Cardiac muscle cell (in vitro differentiated cells and primary cell): ENCODE data around the gene SPATA4. TPM values are rescaled to one million over a fixed set of nuclear protein-coding genes. Genes with fewer than 3 reads are reported as not detected.

Experiments
- DNase-seq, 2 donors: peaks; one replicate each; pipeline versions ENCODE4 v3.0.0 to v3.0.0-alpha.2; 2010 to 2017; ENCODE audit warnings: low read depth in 1 of 2, low spot score in 1 of 2
- H3K27ac ChIP-seq: fragments of 200-600 bp; sonication (generic); 2 replicates; pipeline ENCODE4 v1.5.1; 2016
- H3K27me3 ChIP-seq: fragments of 200-600 bp; sonication (generic); 2 replicates; pipeline ENCODE4 v1.6.0; 2016; ENCODE audit warnings: control low read depth
- H3K36me3 ChIP-seq: fragments of 200-600 bp; sonication (generic); 2 replicates; pipeline ENCODE4 v1.5.1; 2016; ENCODE audit warnings: control low read depth
- H3K4me1 ChIP-seq: fragments of 200-600 bp; sonication (generic); 2 replicates; pipeline ENCODE4 v1.8.1; 2017; ENCODE audit warnings: low read depth, mild to moderate bottlenecking, mixed run types
- H3K4me3 ChIP-seq: fragments of 200-600 bp; sonication (generic); 2 replicates; pipeline ENCODE4 v1.5.1; 2016; ENCODE audit warnings: mild to moderate bottlenecking
- H3K9me3 ChIP-seq: fragments of 200-600 bp; sonication (generic); 2 replicates; pipeline ENCODE4 v1.5.1; 2017; ENCODE audit warnings: low read depth, mild to moderate bottlenecking, control low read depth
- CTCF ChIP-seq: IDR thresholded peaks from 2 replicates; pipeline ENCODE4 v1.5.1; 2012; ENCODE audit warnings: low read depth, mild to moderate bottlenecking, low read length
- polyA plus RNA-seq: library from polyadenylated mRNA; unstranded; fragments of >200 nt; fragmentation: Nextera tagmentation; extraction: Ambion mirVana; gene quantifications from 2 replicates; pipeline ENCODE4 v1.2.1, GENCODE V29; 2016
- total RNA-seq: library from RNA; depleted of rRNA; stranded (reverse); fragments of >200 nt; gene quantifications from 2 replicates; pipeline ENCODE4 v1.2.3, GENCODE V29; 2016

The SPATA4 gene
- total and polyA plus RNA-seq, 2 experiments from 2014 or later, result 0.63 to 2.2 TPM

DNA sequence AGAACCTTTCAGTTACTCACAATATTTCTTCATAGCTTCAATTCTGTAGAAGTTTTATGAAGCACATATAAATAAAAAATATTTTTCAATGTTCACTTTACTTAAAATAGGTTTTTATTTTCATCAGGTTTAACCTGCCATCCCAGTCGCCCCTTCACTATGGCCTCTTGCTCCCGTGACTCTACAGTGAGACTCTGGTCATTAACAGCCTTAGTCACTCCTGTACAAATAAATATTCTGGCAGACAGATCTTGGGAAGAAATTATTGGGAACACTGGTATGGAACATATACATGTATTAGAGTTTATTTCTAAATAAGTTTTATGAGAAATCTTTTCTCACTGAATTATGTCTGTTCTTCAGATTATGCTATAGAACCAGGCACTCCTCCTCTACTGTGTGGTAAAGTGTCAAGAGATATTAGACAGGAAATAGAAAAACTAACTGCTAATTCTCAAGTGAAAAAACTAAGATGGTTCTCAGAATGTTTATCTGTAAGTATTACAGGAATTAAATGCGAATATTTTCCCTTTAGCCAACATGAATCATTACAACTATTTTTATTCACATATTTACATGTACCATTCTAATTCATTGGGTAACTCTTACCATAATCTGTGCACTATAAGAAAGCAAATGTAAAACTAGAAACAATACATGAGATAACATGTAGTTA, 45.6 kb downstream of the SPATA4 start:
- peaks cover 22% of the 10 kb centered on the region for H3K4me1 ChIP-seq
- no peak for TF ChIP-seq CTCF
- H3K9me3 ChIP-seq, result no peaks in the 10 kb centered on the region
- no peaks in the 10 kb centered on the region for H3K27me3 ChIP-seq
- no peaks in the 10 kb centered on the region for H3K36me3 ChIP-seq
- DNase-seq, result no peak
- no peak overlapping the region for H3K4me3 ChIP-seq
- H3K27ac ChIP-seq, result no peak overlapping the region

DNA sequence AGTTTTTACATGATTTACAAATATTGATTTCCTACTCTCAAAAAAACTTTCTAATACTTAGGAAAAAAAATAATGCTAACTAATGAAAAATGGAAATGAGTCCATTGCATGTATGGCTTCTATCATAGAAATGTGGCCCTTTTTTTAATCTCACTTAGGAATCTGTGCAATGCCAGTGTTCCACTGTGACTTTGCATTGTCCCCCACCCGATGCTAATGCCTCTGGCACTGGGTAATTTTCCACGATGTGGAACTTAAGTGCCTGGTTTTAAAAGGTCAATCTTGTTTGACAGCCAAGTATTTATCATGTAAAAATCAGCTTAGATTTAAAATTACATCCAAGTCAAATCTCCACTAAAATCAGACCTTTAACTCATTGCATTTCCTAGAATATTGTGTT, 53.1 kb downstream of the SPATA4 start:
- no peaks in the 10 kb centered on the region for H3K4me1 ChIP-seq
- no peak overlapping the region for H3K4me3 ChIP-seq
- no peak for DNase-seq
- no peaks in the 10 kb centered on the region for H3K9me3 ChIP-seq
- no peak for TF ChIP-seq CTCF
- H3K27me3 ChIP-seq, result no peaks in the 10 kb centered on the region
- H3K27ac ChIP-seq, result no peak overlapping the region
- H3K36me3 ChIP-seq, result no peaks in the 10 kb centered on the region

DNA sequence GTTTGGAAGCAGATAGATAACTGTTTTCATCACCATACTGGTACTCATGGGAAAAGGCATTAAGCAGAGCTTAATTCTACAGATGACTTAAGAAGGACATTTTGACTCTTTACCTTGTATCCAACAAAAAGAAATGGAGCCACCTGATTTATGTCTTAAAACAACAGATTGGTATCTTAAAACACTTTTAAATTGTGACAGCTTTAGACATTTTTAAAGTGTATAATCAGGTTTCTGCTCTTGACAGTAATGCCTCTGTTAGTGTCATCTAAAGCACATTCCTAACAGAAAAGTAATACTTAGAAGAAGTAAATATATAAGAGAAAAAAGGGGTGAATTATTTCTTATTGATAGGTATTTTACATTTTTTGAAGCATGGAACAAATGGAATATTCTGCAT, 55.9 kb downstream of the SPATA4 start:
- Histone ChIP-seq H3K4me3 (no peak overlapping the region), H3K27ac (no peak overlapping the region), H3K36me3 (no peaks in the 10 kb centered on the region), H3K9me3 (no peaks in the 10 kb centered on the region), H3K27me3 (no peaks in the 10 kb centered on the region), H3K4me1 (no peaks in the 10 kb centered on the region)
- no peak for TF ChIP-seq CTCF
- no peak for DNase-seq

DNA sequence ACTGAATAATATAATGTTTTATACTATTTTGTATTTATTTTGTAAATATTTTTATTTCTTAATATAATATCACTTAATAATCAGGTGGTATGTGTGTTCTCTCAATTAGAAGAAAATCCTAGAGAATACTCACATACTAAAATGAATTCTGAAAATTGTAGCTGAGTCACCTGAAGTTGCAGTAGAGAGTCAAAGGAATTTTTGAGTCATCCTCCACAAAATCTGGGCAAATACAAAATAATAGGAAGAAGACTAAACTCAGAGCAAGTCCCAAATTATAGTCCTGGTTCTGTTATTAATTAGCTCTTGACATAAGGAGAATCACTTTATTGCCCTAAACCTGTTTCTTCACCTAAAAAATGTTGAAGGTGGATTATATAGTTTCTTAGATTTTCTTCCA, 57.8 kb downstream of the SPATA4 start:
- Histone ChIP-seq H3K27me3 (no peaks in the 10 kb centered on the region), H3K9me3 (no peaks in the 10 kb centered on the region), H3K36me3 (no peaks in the 10 kb centered on the region), H3K4me1 (no peaks in the 10 kb centered on the region), H3K4me3 (no peak overlapping the region), H3K27ac (no peak overlapping the region)
- peak in 1 of 2 donors; percentile 10 for DNase-seq
- no peak for TF ChIP-seq CTCF

DNA sequence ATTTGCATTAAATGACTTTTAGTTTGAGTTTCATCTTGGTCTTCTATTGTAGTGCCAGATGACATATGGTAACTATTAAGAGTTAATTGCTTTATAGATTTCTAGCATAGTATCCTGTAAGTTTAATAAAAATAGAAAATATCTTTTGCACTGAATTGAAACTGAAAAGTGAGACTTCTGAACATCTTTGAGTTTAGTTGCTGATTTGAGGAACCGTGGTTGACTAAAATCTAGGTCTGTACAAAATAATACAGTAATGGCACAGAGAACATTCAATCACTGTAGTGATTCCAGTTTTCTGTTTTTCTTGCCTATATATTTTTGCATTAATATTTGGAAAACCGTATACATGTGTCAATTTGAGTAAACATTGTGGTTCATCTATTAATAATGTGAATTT, 60.7 kb downstream of the SPATA4 start:
- no peak for DNase-seq
- Histone ChIP-seq H3K4me1 (no peaks in the 10 kb centered on the region), H3K4me3 (no peak overlapping the region), H3K9me3 (no peaks in the 10 kb centered on the region), H3K27ac (no peak overlapping the region), H3K27me3 (no peaks in the 10 kb centered on the region), H3K36me3 (no peaks in the 10 kb centered on the region)
- TF ChIP-seq CTCF, result no peak

Other genes starting within 250 kb of the SPATA4 start
- 0.39 and 0.95 TPM in 2 replicates for gene WDR17, start 129.7 kb downstream of the SPATA4 start, total RNA-seq
- 0.77 TPM in 1 of 2 replicates, not detected in the other for gene WDR17, start 129.7 kb downstream of the SPATA4 start, polyA plus RNA-seq
- not detected in 2 replicates for gene ASB5, start 73.6 kb upstream of the SPATA4 start, total RNA-seq
- 0.45 TPM in 1 of 2 replicates, not detected in the other for gene ASB5, start 73.6 kb upstream of the SPATA4 start, polyA plus RNA-seq
- 45.1 and 47.1 TPM in 2 replicates for gene SPCS3, start 124.4 kb upstream of the SPATA4 start, total RNA-seq
- 39.0 and 39.2 TPM in 2 replicates for gene SPCS3, start 124.4 kb upstream of the SPATA4 start, polyA plus RNA-seq